Bronchial epithelial cell (primary cell): ENCODE data around the gene ADRB1. TPM values are rescaled to one million over a fixed set of nuclear protein-coding genes. Genes with fewer than 3 reads are reported as not detected.

Source experiments
- DNase-seq: peaks from one replicate; pipeline ENCODE4 v3.0.0-alpha.2; 2010; ENCODE audit warnings: low read depth
- FAIRE-seq: peaks from 2 replicates; lab custom pipeline; 2011; peaks lifted over from hg19 to GRCh38; lab: Jason Lieb, UNC
- H3K27me3 ChIP-seq: 2 replicates; pipeline ENCODE4 v1.5.1; 2011; ENCODE audit warnings: low read length; ENCODE audit not compliant: control insufficient read depth, insufficient read depth
- H3K36me3 ChIP-seq: 2 replicates; pipeline ENCODE4 v1.5.1; 2011; ENCODE audit warnings: low read length; ENCODE audit not compliant: control insufficient read depth, insufficient read depth
- H3K4me3 ChIP-seq: 2 replicates; pipeline ENCODE4 v1.5.1; 2011; ENCODE audit warnings: mild to moderate bottlenecking, low read depth, low read length, control low read depth
- CTCF ChIP-seq: IDR thresholded peaks from 2 replicates; pipeline ENCODE4 v1.5.1; 2011; ENCODE audit warnings: mild to moderate bottlenecking, moderate library complexity, low read length, control low read depth, inconsistent platforms; ENCODE audit not compliant: insufficient read depth, severe bottlenecking
- total RNA-seq: library from RNA; depleted of rRNA; stranded (reverse); fragments of >200 nt; gene quantifications from 2 replicates; pipeline ENCODE4 v1.2.1, GENCODE V29; 2014

Gene ADRB1
- total RNA-seq, 1 donor from 2014 or later: 1.8 TPM

- FAIRE-seq: no peak
- peak; percentile 93 for DNase-seq
- Histone ChIP-seq H3K4me3 (no peak overlapping the region), H3K27me3 (no peaks in the 10 kb centered on the region), H3K36me3 (no peaks in the 10 kb centered on the region)
- TF ChIP-seq CTCF: no peak
These were observed 24.5 kb downstream of the ADRB1 start for GRCh38 chr10:114068054-114068707.

GRCh38 chr10:114070710-114071109 lies 27.0 kb downstream of the ADRB1 start:
- no peak for FAIRE-seq
- H3K36me3 ChIP-seq: no peaks in the 10 kb centered on the region
- no peak for DNase-seq
- H3K4me3 ChIP-seq: no peak overlapping the region
- no peaks in the 10 kb centered on the region for H3K27me3 ChIP-seq
- TF ChIP-seq CTCF: no peak

GRCh38 chr10:114071178-114071577 lies 27.5 kb downstream of the ADRB1 start:
- DNase-seq (no peak), FAIRE-seq (no peak)
- no peak for TF ChIP-seq CTCF
- Histone ChIP-seq H3K27me3 (no peaks in the 10 kb centered on the region), H3K36me3 (no peaks in the 10 kb centered on the region), H3K4me3 (no peak overlapping the region)

- H3K36me3 ChIP-seq: no peaks in the 10 kb centered on the region
- no peak for TF ChIP-seq CTCF
- FAIRE-seq: no peak
- no peak overlapping the region for H3K4me3 ChIP-seq
- no peak for DNase-seq
- H3K27me3 ChIP-seq: no peaks in the 10 kb centered on the region
These were observed 29.9 kb downstream of the ADRB1 start for GRCh38 chr10:114073395-114074186.

GRCh38 chr10:114075093-114075492 lies 31.4 kb downstream of the ADRB1 start:
- H3K27me3 ChIP-seq: no peaks in the 10 kb centered on the region
- H3K4me3 ChIP-seq: no peak overlapping the region
- TF ChIP-seq CTCF: no peak
- no peak for FAIRE-seq
- no peak for DNase-seq
- no peaks in the 10 kb centered on the region for H3K36me3 ChIP-seq
